Stimulated activated CD8-positive, alpha-beta memory T cell treated with anti-CD3 and anti-CD28 coated beads, Interleukin-4, amount 100 ng/mL, for 24 hours (primary cell): ENCODE data around the gene RIMS4.

Experiments
- DNase-seq: peaks from one replicate; pipeline ENCODE4 v3.0.0-alpha.2; 2020; ENCODE audit warnings: low read depth

The RIMS4 gene

DNA sequence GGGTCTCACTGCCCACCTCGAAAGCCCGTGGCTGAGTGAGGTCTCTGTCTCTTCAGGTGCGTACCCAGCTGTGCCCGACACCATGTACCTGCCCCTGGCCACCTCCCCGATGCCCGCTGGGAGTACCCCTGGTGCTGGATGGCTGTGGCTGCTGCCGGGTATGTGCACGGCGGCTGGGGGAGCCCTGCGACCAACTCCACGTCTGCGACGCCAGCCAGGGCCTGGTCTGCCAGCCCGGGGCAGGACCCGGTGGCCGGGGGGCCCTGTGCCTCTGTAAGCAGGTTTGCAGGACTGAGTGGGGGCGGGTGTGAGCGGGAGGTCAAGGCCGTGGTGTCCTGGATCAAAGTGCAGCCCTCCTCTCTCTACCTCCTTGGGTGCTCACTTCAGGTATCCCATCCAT lies 90.5 kb downstream of the RIMS4 start:
- no peak for DNase-seq

DNA sequence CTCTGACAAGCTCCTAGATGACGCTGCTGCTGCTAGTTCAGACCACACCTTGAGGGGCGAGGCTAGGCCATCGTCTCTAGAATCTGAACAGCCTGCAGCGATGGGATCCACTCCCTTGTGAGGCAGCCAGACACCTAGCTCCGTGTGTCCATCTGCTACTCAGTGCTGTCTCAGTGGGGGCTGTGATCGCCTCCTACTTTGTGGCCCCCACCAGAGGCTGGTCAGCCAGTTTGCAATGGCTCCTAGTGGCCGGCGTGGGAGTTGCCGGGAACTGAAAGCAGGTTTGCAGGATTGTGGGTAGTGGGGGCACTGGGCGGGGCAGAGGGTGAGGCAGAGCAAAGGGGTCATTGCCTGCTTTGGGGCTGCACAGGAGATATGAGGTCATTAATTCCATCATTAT lies 92.4 kb downstream of the RIMS4 start:
- no peak for DNase-seq

DNA sequence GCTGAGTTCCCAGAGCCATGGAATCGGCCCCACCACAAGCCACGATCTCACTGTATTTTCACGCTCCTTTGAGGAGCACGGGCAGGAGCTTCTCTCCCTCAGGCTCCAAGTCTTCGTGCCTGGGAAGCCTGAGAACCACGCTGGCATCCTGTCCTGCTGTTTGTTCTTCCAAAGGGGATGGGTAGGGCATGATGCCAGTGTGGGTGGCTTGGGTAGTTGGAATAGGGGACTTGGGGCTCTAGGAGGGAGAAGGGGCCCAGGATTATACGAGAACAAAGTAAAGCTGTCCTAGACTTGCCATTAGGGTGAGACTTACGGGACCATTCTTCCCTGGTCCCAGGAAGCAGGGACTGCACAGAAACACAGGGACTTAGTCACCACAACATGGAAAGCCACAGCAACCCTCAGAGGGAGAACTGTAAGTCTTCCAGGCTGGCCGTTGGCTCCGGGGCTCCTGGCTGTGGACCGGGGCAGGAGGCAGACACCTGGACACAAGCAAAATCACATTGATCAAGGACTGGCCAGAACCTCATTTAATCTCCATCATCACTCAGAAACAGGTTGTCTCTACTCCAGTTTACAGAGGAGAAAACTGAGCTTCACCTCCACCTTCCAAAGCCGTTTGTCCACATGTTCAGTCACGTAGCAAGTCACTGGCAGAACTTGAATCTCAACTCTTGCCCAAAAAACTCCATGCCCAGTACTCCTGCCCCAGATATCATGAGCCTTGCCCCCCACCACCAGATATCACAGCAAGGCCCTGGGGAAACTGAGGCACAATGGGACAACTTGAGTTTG lies 93.8 kb downstream of the RIMS4 start:
- DNase-seq: no peak

DNA sequence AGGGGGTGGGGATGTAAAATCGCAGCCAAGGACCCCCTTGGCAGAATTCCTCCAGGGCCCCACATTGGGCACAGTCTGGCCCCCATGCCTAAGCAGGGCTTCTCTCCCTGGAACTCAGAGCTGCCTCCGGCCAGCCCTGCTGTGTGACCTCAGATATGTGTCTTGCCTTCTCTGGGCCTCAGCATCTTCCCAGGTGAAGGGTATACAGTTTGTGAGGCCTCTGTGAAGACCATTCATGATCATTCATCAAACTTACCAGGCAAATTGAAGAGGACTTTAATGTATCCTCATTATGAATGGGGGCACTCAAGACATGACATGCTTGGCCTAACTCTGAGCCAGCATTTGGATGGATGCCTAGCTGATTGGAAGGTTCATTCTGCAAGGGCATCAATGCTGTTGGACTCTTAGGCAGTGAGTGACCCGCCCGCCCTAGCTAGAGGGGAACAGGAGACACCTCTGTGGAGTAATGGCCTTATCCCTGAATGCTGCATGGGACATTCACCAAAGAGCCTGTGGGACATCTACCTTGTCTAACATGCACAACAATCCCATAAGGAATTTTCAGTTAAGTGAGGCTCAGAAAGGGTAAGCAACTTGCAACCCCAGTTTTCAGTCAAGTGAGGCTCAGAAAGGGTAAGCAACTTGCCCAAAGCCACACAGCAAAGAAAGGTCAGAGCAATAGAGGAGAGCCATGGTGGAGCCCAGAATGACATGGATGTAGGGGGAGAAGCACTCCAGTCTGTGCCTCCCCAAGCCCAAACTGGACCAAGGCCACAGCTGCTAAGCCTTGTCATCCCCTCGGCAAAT lies 94.6 kb downstream of the RIMS4 start:
- no peak for DNase-seq

DNA sequence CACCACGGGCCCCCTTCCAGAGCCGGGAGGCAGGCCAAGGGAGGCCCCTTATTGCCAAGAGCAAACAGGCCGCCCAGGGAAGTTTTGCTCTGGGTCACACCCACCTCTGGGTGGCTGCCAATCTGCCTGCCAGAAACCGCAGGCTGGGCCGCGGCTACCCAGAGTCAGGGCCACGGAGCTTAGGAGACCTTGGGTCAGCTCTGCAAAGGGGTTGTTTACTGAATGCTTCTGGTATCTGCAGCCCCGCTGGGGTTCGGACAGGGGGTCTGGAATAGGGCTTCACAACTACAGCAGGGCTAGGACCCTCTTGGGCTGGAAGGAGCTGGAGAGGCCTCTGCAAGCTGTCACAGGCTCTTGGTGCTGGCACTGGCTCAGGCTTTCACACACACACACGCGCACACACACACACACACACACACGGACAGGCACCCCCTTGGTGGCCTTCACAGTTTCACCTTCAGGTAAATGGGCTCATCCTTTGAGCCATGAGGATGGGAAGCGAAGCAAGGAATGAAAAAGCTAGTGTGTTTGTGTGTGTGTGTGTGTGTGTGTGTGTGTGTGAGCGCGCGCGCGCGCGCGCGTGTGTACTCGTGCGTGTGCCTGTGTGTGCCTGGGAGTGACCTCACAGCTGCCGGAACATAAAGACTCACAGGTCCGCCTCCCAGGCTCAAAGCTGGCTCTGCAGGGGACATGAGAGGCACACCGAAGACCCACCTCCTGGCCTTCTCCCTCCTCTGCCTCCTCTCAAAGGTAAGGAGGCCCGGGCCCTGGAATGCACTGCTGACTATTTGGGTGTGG lies 95.4 kb downstream of the RIMS4 start, which contains the start of gene CCN5:
Gene CCN5 (plus strand): TSS at position 669 of the 798 bp plus-strand sequence. CDS start 22 bp downstream, at position 691.
- no peak for DNase-seq

DNA sequence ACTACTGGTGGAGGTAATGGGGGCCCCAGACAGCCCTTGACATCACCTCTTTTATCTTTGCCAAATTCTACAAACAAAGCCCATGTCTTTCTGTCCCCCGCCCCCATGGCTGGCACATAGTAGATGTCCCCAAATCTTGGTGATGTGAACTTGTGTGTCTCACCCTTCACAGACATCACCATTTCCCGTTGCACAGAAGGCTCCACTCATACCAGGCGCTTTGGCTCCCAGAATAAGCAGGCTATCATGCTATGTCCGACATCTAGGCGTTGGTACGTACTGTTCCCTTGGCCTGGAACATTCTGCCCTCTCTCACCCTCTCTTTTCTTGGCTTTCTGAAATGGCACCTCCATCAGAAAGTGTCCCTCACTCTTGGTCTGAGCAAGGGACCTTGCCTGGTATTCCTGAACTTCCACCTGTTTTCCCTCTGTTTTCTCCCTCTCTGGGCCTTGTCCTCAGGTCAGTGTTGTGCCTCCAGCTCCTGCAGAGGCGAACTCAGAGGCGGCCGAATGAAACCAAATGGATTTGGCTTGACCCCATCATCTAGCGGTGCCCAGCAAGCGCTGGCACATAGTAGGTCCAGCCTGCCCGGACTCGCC lies 96.1 kb downstream of the RIMS4 start:
- DNase-seq: no peak

DNA sequence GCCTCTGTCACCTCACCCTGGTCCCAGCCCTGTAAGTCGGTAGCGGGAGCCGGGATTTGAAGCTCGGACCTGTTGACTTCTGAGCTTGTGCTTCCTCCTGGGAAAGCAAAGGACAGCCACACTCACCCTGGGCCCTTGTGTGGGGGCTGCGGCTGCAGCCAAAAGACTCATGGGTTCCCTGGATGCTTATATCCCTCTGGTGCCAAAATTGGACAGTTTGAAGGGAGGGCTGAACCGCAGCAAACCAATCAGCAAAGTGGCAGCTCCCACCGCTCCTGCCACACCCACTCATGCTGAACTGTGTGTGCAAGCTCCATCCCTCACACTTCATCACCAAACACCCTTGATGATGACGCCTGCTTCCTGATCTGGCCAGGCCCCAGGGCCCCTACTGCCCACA lies 99.1 kb downstream of the RIMS4 start:
- DNase-seq: no peak

DNA sequence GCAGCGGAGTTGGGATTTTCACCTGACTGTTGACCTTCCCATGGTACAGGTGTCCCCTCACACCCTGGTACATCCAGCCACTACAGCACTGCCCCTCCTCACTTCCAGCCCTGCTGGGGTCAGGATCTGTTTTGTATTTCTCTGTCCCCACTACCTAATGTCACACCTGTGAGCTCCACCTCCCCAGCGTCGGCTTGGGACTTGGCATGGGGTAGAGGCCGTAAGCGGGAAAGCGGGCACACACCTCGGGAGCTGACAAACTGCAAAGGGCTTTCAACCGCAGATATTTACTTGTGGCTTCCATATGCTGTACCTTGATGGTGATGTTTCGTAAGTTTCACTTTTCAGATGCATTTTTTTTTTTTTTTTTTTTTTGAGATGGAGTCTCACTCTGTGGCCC lies 100.5 kb downstream of the RIMS4 start:
- DNase-seq: no peak

DNA sequence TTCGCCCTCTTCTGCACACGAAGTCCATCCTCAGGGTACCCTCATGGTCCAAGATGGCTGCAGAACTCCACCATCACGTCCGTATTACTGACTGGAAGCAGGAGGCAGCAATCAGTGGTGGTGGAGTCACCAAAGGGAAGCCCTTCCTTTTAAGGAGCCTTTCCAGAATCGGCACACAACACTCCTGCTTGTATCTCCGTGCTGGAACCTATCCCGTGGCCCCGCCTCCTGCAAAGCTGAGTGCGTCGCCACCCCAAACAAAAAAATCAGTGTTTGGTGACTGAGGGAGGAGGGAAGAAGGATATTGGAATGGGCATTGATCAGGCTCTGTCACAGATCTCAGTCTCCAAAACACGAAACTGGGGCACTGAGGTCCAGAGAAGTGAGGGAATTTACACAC lies 101.0 kb downstream of the RIMS4 start:
- DNase-seq: no peak

DNA sequence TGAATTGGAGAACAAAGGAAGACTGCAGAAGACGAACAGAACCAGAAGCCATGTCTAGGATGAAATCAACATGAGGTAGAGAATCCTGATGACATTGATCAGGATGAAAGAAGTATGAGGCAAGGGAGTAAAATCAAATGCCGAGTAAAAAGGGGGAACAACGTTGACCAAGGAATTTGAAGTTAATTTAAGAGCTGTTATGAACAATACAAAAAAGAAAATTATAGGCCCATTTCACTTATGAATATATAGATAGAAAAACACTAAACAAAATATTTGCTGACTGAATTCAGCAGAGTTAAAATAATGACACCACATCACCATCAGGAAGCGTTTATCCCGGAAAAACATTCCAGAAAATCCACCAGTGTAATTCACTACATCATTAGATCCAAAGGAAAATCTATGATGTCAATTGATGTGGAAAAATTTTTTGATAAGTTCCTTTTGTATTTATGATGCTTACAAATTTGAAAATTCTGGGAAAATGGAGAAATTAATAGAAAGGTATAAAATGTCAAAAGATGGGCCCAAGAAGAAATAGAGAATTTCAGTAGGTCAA lies 103.2 kb downstream of the RIMS4 start:
- DNase-seq: no peak

DNA sequence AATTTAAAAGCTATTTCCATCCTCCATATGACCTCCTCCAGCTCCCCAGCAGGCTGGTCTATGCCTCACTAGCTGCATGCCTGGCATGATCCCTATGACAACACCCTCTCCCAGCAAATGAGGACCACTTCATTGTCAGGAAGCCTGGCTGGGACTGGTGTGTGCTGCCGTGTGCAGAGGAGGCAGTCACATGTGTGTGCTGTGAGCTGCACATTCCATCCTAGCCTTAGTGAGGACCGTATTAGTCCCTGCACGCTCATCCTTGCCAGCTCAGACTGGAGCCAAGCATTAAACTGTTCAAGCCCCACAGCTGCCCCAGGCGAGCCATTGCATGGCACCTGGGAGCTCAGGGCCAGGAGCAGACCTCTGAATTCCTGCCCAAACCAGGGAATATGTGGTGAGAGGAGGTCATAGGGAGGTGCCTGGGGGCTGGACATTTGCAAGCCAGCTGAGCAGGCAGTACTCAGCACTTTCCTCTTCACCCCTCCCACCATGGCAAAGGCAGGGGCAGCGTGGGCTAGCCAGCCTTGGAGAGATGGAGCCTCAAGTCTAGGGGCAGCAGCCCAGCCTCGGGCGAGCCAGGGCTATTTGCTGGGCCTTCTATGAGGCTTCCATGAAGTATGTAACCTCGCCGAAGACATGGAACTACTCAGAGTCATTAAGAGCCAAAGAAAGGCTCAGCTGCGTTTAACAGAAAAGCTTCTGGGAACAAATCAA lies 103.9 kb downstream of the RIMS4 start:
- no peak for DNase-seq

DNA sequence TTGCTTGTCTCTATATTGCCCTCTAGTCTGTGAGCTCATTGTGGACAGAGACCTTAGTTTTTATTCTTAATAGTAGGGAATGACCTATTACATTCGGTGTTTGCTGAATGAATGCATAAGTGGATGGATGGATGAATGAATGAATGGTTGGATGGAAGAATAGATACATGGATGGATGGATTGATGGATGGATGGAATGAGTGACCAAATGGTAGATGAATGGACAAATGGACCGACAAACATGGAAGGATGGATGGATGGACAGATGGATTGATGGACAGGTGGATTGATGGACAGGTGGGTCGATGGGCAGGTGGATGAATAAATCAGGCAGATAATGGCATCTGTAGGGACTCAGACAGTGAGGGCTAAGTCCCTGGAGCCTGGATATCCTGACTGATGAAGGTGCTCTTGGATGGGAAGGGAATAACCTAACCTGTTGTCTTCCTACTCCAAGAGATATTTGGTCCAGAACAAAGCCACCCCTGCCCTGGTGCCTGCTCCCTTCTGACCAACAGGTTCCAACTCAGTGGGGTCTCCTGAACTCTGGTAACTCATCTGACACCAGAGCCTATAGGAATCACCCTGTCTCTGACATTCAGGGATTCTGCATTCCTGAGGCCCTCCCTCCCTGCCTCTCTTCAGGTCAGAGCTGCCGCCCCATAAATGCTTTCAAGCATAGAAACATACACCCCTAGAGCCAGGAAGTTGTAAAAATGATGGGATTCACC lies 104.8 kb downstream of the RIMS4 start:
- DNase-seq: no peak

DNA sequence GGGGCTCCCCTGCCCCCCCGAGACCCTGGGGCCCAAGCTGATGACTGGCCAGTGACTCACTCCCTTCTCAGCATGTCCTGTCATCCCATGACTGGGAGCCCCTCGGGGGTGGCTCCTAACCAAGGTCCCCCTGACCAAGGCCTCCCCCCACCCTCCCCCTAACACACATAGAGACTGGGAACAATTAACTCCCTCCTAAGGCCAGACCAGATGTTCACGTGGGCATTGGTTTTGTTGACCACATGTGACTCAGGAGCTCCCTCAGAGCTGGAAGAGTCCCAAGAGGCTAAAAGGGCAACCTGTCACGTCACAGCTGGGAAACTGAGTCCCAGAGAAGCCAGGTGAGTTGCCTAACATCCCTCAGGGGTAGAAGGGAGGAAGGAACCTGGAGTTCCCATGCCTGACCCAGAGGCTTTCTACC lies 105.8 kb downstream of the RIMS4 start:
- DNase-seq: no peak

DNA sequence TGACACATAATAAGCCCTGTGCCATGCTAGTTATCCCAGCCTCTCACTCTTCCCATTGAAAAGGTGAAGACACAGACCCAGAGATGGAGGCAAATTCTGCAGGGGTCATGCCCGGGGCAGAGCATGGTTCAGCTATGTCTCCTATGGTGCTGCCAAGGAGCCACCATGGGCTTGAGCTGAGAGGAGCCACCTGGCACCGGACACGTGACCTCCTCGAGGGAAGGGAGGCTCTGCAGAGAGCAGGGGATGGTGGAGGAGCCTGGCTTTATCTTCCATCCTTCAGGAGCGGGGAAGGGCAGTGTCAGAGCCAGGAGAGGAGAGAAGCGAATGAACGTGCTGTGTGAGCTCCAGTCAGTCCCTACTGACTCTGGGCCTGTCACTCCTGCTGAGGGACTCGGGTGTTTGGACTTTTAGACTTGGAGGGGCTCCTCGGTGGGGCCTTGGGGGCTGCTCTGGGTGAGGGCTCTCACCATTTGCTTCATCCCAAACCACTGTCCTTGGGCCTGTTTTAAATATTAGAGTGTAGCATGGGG lies 106.3 kb downstream of the RIMS4 start:
- no peak for DNase-seq

DNA sequence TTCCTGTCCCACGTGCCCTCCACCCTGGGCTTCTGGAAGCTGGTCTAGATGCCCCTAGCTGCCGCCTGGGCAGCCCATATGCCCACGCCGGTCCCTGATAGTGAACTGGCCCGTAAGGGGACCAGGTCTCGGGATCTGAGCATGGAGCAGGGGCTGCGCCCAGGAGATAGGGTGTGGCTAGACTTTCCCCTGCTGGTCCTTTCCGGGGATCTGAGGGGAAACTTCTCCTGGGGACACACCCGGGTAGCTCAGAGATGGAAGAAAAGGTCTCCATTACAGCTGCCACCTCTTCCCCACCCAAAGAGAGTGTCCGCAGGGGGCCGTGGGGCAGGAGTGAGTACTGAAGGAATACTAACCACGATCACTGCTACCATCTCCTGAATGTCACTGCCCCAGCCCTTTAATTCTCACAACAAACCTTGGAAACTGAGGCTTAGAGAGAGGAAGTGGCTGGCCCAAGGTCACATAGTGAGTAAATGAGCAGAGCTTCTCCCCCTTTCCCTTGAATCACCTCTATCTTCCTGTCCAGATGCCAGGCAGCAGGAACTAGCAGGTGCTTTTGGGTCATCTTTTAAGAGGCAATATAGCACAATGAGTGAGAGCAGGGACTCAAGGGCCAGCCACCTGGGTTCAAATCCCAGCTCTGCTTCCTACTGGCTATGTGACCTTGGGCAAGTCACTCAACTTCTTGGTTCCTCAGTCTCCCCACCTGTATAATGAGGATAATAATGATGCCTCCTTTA lies 107.0 kb downstream of the RIMS4 start:
- no peak for DNase-seq

DNA sequence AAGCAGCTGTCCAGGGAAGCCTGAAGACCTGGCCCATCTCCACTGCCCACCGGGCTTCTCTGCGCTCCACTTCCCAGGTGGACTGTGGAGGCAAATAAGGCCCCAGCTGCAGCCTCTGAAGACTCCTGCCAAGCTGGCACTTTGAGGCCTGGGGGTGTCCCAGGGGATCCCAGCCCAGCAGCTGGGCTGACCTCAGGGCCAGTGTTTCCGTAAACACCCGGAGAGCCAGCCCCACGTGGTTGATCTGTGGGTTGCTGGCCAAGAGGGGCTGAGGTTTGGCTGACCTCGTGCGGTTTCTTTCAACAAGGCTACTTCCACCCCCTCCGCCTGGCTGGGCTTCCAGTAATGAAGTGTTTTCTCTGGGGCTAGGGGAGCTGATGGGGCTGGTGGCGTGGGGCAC lies 107.6 kb downstream of the RIMS4 start:
- DNase-seq: no peak

DNA sequence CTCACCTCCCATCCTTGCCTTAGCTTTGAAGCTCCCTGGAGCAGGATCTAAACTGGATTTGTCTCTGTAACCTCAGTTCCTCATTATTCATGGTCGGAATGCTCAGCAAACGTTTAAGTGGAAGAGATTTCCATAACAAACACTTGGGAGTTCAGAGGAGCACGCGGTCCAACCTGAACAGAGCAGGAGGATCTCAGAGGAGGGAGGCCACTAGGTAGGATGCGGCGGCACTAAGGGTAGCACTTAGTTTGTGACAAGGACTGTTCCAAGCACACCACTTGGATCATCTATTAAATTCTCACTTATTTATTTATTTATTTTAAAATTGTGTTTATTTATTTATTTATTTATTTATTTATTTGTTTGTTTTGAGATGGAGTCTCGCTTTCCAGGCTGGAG lies 108.5 kb downstream of the RIMS4 start:
- DNase-seq: no peak
